ENCODE data around the gene KIAA0753.

Gene KIAA0753

DNA sequence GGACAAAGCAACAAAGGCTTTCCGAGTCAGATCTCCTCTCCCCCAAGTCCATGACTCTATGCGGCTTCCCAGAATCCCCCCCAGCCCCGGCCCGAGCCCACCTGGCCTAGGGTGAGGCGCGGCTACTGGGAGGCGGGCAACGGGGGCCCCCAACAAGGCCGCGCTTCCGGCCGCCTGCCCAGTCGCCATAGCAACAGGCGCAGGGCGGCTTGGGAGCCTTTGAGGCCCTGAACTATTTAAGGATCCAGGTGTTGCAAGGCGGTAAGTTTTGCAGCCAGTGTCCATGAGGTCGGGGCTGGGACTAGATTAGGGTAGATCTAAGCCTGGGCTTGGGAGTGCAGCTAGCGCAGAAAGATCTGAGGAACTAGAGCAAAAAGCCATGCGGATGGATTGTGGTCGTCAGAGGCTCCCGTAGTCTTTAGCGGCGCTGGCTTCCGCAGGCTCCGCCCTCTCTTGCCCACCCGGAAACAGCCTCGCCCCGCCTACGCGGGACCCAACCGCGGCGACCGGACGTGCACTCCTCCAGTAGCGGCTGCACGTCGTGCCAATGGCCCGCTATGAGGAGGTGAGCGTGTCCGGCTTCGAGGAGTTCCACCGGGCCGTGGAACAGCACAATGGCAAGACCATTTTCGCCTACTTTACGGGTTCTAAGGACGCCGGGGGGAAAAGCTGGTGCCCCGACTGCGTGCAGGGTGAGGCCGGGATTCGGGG is at the start of gene KIAA0753, which contains the start of gene TXNDC17:
KIAA0753 (minus strand) TSS at position 176 of the 711 bp plus-strand sequence. CDS start 5,608 bp downstream, outside the sequence.
TXNDC17 (plus strand) TSS at position 525 of the 711 bp plus-strand sequence; CDS start at position 548, 23 bp downstream.
- peak; percentile 66 to 70 for DNase-seq

DNA sequence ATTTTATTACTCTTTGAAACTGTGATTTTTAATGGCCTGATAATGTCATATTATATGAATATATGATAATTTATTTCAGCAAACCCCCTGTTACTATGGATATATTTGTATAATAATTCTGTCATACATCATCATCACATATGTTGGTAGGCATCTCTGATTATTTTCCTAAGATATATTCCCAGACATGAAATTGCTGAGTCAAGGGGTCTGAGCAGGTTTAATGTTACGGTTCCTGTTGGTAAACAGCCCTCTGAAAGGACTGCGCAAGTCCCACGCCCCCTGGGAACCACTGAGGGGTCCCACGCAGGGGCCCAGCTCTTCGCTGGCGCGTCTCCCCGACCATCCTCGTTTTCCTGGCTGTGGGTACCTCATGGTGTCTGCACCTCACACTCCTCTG is 48.4 kb upstream of the KIAA0753 start:
- no peak for DNase-seq

DNA sequence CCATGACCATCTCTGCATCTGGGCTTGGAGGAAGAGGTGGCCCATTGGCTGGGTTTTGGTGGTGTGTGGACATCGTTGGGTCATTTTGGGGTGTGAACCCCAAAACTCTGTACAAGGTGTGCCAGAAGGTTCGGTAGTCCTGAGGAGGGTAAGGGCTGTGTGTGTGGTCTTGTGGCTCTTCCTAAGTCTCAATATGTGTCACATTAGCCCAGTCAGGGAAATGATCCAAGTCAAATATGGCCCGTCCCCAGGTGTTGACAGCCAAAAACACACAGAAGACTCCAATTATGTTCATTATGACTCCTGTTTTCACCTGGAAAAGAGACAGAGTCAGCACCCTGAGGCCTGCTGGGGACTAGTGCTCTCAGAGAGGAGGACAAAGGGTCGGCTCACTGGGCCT is 45.5 kb upstream of the KIAA0753 start:
- no peak for DNase-seq

DNA sequence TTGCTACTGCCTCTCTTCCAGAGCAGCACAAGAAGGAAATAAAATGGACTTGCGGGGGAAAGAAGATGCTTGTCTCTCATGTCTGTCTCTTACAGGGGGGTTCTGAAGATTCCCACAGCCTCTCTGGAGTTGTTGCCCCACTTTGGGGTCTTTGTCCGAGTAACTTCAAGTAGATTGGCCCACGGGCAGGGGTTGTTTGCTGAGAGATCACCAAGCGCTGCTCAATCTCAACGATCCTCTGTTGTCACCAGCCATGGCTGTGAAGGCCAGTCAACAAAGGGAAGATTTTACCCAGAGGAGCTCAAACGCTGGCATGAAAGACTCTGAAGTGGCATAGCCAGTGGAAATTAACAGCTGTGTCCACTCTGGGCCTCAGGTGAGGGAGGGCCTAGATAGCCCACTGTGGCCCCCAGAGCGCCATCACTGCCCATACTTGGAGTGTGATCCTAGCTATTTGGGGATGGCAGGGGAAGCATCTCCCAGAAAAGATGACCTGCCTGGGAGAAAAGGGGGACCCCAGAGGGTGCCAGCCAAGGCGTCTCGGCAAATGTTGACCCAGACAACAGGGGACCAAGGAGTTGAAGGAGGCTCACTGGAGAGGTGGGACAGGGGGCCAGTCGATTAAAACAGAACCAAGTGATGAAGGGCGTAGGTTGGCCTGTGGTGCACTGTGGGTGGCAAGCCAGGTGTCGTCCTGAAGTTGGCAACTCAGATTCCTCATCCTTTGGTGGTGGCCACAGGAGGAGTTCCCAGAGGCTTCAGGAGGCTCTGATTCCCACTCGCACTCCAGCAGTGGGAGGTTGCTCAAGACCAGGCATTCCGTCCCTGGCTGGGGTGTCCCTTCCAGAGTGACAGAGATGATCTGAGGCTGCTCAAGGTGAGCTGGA is 44.6 kb upstream of the KIAA0753 start:
- DNase-seq = no peak

DNA sequence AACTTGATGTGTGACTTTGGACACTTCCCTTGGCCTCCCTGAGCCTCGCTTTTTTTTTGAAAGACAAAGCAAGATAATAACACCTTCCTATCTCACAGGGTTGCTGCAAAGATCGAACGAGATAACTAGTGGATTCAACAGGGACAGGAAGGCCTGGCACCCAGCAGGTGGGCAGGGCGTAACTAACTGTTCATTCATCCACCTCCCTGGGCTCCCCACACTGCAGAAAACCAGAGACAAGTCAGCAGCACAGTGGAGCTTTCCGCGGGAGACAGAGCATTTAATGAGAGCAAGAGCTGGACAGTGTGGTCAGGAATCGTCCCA is 43.9 kb upstream of the KIAA0753 start:
- no peak for DNase-seq

DNA sequence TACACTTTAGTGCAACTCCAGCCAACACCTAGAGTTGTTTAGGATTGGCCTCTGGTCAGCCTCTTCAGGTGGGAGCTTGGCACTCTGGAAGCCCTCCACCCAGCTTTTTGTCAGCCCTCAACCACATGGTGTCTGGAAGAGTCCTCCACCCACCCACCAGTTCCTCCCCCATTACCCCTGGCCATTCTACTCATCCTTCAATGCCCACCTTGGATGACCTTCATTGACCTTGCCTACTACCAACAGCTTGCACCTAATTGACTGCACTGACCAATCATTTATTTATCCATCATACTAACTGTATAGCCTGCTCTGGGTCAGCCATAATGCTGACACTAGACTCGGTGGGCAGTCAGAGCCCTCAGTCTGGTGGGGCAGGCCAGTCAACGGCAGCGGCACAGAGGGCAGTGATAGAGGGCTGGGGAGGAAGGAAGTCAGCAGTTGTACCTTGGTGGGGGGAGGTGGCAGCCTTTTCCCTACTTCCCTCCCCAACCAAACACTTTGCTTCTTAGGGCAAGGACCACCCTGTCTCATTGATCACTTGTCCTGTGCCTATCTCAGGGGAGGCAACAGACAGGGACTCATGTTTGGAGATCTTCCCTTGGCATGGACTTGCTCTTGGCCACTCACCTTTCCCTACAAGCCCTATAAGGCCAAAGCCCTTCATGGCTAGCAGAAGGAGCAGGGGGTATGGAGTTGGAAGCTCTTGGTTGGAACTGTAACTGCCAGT is 43.4 kb upstream of the KIAA0753 start:
- DNase-seq = no peak

DNA sequence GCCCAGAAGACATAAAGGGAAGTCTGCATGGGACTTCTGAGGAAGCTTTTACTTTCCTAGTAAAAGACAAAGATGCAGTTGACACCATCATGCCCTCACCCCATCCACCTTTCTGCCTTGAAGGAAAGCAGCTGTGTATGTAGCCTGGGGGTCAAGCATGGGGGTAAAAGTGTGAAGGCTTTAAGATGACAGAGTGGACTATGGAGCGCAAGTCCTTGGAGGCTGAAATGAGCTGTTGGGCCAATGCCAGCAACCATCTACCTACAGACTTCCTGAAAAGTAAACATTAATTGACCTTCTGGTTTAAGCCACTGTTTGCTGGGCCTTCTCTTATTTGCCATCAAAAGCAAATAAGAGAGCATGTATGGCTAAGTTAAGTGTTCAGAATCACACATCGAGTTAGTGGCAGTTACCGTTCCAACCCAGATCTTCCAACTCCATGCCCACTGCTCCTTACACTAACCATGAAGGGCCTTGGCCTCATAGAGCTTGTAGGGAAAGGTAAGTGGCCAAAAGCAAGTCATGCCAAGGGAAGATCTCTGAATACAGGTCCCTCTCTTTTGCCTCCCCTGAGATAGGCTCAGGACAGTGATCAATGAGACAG is 42.7 kb upstream of the KIAA0753 start:
- DNase-seq = no peak

DNA sequence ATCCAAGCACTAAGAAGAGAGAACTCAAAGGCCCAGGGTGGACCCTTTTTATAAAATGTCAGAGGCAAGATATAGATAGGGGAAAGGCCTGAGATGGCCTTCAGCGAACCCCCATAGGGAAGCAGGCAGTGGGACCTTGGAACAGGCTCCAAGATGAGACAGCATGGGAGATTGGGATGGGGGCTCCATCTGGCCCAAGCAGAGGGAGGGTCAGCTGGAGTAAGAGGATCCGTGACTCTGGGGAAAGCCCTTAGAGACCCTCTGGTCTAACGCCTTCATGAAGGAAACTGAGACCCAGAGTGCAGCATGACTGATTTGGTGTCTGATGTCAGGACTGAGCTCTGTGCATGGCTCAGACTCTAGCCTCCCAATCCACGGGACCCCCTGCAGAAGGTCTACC is 41.8 kb upstream of the KIAA0753 start:
- no peak for DNase-seq

DNA sequence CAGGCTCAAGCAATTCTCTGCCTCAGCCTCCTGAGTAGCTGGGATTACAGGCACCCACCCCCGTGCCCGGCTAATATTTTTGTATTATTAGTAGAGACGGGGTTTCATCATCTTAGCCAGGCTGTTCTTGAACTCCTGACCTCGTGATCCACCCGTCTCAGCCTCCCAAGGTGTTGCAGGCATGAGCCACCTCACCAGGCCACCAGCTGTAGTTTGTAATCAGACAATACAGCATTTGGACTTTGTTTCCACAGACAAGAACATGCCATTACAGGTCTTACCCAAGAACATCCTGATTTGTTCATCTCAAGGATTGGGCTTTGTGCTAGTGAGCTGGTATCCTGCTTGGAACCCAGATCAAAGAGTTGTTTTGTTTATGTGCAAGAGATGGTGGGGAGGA is 41.2 kb upstream of the KIAA0753 start:
- DNase-seq = no peak

DNA sequence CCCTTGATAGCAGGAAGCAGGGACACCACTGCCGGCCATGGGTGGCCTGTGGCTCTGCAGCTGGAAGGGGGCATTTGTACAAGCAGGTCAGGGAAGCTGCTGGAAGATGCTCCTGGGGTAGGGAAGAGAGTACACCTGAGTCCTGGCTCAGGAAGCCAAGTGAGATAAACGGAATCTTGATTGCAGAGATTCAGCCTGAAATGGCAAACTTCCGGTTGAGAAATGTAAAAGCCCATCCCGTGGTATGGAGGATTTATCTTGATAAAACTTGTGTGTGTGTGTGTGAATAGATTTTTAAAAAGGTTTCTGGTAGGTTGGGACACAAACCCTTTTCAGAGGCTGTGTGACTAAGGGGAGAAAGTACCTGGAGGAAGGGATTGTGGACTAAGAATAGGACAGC is 40.7 kb upstream of the KIAA0753 start:
- DNase-seq = no peak

DNA sequence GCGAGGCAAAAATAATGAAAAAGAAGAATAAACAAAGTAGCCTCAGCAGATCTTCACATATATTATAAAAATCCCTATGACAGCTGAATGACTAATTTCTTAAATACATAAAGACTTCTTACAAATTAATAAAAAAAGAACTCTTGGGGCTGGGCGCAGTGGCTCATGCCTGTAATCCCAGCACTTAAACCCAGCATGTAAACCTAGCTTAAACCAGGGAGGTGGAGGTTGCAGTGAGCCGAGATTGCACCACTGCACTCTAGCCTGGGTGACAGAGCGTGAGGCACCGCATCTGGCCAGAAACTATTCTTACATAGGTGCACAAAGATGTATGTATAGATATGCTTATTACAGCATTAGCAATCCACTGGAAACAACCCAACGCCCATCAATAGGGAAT is 38.7 kb upstream of the KIAA0753 start:
- no peak for DNase-seq

DNA sequence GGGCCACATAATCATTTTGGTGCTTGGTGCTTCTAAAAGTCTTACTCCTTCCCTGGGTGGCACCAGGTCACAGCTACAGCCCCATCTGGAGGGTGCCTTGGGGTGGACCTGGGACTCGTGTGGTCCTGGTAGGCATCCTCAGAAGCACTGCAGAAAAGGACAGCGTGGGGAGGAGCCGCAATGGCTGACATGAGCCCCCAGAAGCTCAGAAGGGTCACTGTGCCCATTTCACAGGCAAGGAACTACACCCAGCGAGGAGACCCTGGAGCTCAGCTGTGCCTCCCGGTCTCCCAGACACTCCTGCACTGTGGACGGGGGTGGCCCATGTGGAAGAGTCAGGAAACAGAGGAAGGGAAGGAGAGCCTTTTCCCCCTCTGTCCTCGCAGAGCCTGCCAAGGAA is 37.4 kb upstream of the KIAA0753 start:
- DNase-seq = no peak

DNA sequence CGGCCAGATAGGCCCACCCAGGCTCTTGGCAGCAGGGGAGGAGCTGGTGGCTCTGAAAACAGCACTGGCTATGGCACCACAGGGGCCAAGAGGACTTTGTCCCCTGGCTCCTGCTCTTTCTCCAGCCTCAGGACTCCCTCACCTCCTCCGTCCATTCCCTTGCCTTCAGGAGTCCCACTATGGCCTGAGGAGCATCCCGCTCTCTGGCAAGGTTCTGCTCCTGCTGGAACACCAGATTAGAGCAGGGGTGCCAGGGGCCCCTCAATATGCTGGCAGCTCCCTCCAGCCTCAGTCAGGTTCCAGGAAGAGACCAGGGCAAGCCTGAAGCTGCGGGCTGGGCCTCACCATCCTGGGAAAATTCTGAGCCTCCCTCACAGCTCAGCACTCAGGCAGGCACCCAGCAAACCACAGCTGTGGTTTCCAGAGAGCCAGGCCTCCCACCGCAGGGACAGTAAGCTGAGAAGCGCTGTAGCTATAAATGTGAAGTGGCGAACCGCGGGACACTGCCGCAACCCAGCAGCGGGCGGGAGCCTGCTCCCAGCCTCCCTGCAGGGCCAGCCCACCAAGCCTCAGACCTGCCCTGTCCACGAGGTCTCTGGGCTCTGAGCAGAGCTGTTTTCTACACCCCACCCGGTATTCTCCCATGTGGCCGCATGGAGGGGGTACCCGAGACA is 36.8 kb upstream of the KIAA0753 start:
- no peak for DNase-seq

DNA sequence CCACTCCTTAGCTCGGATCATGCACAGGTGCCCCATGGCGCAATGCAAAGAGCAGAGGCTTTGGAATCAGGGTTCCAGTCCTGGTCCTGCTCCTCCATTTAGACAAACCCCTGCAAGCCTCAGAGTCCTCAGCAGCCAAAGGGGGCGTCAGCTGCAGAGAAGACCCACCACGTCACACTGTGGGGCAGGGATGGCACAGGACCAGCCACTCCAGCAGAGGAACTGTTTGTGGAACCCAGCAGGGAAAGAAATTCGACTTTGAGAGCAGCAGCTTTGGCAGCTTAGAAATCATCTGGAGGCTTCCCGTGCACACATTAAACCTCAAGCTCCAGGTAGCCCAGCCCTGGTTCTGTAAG is 36.3 kb upstream of the KIAA0753 start:
- no peak for DNase-seq

DNA sequence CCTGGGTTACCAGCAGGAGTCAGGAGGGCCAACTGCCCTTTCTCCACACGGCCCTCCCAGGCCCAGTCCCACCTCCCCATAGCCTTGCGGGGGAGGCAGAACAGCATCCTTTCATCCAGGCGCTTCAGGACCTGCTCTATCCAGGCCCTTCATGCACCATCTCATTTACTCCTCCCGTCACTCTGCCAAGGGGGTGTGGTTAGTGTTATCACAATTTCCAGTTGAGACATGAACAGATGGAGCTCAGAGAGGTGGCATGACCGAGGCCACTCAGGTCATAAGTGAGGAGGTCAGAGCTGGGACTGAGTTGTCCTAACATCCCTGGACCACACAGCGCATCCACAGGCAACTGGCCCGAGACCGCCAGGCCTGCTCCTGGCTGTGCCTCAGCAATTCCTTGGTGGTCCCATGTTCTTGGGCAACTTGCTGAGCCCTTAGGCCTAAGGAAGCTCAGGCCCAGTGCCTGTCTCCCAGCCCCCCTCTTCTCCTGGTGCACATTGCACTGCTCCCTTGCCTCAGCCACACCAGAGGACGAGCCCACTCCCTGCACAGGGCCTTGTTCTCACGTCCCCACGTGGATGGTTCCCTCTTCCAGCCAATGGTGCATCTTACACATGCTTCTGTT is 34.8 kb upstream of the KIAA0753 start:
- no peak for DNase-seq

DNA sequence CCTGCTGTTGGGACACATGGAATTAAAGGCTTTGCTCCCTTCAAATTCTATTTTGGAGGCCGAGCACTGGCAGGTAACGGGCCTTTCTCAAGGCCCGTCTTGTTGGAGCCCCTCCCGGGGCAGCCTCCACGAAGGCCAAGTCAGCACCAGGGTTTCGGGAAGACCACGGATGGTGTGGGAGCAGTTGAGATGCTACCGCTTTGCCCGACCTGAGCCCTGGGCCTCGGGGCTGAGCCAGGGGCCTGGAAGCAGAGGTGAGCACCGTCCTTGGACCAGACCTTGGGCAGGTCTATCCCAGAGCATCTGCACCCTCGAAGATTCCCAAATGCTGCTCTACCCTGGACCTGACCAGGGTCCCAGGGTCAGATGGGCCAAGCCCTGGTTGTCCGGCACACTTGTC is 34.1 kb upstream of the KIAA0753 start:
- no peak for DNase-seq

DNA sequence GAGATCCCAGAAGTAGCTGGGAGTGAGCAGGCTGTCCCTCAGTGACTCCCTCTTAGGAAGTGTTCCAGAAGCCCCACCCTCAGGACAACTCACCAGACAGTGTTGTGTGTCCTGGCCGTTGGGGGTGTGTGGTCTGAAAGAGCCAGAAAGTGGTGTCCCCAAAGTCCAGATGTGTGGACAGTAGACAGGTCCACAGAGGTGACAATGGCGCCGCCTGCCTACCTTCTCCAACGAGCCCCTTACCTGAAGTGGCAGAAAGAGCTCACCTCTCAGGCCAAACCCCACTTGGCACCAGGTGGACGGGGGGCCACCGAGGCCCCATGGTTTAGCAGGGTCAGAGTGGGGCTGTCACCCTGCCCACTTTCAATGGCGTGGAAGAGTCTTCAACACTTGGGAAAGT is 30.9 kb upstream of the KIAA0753 start:
- DNase-seq = no peak

DNA sequence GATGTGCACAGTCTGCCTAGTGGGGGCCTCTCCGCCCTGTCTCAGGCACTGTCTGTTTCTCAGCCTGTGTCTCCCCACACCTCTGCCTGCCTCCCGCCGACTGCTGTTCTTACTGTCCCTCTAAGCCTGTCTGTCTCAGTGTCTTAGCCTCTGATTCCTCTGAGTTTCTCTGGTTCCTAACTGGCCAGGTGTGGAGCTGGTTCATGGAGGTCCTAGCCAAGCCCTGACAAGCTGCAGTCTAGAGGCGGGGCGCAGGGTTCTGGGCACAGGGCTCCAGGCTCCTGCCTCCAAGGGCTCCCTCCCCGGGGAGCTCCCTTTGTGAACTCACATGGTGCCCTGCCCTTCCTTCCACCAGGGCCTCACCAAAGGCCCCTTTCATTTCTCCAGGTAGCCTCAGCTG is 30.5 kb upstream of the KIAA0753 start:
- DNase-seq = no peak

DNA sequence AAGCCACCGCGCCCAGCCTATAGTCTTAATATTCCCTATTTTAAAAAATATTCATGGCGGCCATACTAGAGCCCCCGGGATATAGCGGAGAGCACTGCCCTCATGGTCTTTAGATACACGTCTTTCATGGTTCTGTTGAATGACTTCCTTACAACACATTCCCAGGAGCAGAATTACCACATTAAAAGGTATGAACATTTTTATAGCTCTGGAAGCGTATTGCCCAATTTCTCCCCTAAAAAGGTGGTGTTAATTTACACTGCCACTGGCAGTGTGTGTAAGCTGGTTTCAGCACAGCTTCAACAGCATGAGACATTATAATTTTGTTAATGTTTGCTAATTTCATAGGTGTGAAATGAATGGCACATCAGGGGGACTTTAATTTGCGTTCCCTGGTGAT is 30.1 kb upstream of the KIAA0753 start:
- no peak for DNase-seq

DNA sequence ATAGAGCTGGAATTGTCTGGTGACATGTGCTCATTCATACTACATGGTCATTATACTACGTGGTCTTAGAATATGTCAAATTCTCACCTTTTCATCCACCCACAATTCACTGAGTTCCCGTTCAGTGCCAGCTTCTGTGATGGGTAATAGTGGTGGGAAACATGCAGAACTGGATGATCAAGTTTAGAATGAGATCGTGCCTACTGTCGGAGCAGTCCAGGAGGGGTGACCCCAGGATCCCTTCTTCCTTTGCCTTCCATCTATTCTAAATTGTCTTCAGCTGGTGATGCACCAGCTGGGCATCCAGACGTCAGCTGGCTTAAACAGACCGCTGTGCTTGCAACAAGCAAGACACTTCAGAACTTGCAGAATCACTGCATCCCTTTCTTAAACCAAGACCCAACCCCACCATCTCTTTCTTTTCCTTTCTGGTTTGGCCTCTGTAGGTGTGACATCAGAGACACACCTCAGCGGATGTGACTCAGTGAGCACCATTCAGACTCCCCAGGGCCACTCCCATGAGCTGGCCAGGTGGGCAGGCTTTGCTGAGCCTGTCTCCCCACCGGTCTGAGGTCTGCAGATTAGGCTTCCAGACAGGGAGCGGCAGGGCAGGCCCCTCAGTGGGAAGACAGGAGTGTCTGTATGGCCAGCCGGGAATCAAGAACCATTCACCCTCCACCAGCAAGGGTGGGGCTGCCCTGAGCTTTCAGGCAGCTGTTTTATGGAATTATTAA is 29.1 kb upstream of the KIAA0753 start:
- no peak for DNase-seq

DNA sequence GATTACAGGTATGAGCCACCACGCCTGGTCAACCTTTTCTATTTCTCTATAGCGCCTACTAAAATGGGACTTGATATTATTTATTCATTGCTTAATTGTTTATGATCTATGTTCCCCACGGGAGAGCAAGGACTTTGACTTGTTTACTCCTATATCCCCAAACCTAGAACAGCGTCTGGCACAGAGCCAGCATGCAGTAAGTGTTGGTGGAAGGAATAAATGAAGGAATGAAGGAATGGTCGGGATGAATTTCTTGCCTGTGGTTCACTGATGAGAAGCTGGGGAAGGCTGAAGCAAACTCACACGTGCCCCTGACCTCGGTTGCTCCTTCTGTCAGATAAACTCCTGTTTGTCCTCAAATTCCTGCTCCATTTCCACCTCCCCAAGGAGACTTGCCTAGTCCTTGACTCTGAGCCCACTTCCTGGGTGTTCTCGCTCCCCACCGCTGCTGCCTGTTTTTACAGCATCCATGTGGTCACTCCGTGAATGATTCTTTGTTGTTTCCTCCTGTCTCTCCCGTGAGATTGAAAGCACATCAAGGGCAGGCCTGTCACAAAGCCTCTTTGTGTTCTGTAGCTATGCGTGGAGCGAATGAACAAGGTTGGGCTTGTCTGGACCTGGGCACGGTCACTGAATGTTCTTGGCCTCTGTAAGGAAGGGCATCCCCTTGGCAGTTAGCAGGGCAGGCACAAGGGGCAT is 28.4 kb upstream of the KIAA0753 start:
- no peak for DNase-seq
